Hypothalamus (tissue), 51 donors: Measurements from ENCODE around the gene RASGEF1B.

Experiments
- DNase-seq, 51 donors: peaks; one replicate each; lab custom pipeline; 2025; lab: John Stamatoyannopoulos, UW

The RASGEF1B gene

DNA sequence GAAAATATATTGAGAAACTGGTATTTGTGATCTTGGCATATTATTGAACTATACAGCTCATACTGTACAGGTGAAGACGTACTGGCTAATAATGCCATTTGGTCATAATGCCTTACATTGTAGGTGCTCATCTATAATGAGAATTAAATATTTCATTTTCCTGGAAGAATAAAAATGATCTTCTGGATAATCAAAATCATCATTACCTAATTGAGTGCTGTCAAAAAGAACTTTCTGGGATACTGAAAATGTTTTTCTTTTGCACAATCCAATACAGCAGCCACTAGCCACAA is 4.1 kb downstream of the RASGEF1B start:
- DNase-seq = no peak

DNA sequence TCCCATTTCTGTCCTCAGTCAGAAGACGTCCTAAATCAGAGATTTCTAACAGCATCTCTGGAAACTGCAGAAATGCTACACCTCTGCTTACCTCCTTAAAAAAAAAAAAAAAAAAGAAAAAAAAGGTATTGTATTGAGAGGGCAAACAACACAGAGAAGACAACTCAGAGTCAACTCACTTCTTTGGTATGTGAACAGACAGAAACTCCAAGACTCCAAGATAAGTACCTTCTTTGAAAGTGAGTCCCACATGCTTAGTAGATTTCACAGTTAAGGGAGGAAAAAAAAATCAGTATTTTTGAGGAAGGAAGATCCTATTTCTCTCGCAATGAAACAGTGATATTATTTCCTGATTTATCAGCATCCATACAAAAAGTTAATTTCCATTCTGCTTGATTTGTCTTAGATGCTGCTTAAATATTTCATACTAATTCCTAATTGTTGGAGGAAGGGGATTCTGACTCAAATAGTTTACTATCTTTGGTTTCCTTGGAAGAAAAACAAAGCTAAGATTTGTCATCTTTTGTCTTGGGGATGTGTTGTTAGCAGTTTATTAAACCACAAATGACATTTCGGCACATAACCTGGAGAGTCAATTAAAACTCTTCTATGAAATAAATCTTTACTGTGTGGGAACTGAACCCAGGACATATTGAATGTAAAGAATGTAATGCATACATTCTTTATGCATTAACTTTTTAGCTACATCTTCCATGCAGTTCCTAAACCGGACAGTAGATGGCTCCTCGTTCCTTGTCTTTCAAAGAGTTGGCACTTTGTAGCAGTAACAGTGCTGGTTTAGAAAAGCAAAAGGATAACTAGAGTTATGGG is 4.7 kb downstream of the RASGEF1B start:
- peak in 27 of 51 donors; percentile 3 to 87 (median 44) for DNase-seq

DNA sequence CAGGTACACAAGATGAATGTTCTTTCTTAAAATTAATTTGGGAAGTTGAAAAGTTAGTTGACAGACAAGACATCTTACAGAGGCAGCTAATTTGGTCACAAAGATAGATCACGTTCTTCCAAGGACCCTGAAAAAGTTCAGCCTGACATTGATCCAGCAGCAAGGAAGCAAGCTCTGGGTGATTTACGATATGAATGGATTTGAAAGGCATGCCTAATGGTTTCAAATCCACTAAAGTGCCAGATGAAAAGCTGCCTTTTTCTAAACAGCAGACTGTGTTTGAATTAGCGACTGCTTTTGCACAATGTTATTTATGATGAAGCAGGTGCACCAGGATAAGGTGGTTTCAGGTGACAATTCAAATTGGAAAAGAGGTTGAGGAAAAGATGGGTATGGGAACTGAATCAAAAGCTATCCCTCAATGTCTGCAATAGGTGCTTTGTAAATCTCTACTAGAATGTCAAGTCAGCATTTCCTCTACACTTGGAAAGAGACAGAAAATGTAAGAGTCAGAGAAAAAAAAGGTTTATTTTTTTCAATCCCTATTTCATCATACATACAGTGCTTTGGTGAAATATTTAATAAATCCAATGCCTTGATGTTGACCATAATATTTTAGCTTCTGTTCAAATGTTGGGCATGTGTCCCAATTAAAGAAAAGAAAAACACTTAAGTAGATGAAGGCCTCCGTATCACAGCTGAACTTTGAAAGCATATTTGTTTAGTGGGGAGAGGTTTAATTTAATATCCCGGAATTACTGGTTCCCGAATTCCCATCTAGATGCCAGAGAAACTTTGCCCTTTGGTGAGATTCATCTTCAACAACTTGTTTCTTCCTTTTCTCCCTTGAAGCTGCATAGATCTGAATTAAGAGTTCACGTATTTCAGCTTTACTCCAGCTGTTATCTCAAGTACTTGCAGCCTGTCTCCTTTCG is 6.0 kb downstream of the RASGEF1B start:
- DNase-seq = no peak

DNA sequence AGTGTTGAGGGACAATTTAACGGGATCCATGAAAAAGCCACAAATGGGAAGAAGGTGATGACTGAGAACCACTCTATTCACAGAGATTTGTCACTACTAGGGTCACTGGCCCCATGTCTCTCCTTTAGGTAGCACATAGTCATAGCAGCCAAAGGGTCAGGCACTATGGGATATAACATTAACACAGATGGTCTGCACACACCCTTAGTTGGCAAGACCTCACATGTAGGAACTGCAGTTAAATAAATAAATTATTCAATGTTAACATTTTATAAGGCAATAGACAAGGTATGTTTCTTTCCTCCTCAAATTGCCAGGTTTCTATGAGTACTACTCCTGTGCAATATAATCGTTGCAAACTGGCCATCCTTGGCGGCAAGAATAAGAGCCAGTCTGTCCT is 10.9 kb downstream of the RASGEF1B start:
- DNase-seq = no peak

DNA sequence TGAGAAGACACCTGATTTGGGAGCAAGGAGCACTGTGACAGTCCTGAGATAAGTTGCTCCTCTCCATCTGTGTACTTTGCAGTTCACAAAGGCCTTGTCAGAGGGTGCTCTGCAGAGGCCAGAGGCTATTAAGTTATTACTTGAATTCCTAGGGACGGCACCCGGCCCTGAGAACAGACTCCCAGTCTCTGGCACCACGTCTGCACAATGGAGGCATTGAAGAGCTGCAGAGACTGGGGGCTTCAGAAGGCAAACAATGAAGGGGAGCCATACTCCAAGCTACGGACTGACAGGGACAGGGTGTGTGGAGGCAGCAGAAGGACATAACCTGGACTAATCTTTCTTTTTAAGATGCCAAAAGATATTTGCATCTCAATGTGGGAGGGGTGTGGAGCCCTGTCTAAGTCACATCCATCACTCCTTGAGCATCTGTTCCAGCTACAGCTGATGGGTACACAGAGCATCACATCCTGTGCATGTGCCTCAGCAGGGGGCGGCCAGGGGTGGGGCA is 11.5 kb downstream of the RASGEF1B start:
- DNase-seq = peak in 13 of 51 donors; percentile 5 to 55 (median 18)

DNA sequence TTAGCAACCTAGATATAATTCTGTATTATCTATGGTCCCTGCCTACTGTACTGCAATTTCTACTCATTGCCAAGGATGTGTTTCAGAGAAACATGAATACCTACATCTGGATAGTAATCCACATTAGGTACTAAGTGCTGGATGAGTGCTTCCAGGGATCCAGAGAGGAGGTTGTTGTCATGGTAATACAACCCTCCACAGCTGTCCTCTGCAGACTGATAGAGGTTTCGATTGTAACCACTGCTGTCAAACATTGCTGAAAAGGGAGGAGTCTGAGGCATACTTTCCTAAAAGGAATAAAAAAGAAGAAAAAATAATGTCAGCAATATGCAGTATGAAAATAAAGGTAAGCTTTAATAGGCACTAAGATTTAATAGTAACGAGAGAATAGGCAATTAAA is 12.5 kb downstream of the RASGEF1B start:
- DNase-seq = peak in 1 of 51 donors; percentile 41

DNA sequence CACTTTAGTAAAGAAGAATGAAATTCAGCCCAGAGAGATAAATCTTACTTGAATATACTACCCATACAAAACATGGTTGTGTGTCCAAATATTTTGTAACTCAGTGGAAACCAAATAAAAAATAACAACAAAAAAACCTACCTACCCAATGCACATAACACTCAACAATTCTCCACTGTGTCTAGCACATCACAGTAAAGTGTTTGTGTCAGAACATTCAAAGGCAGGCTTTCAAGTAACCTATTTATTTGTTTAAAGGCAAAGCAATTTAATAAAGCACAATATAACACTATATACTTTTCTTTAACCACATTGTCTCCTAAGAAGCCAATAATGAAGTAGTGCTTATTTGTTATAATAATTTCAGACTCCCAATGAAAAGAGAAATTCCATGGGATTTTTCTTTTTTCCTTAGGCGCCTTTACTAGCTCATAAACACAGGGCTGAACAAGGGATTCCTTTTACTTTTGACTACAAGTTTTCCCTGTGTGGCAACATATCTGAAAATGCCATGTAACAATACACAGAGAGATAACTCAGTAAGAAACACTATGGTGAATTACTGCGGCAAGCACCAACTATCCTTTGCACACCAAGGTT is 13.7 kb downstream of the RASGEF1B start:
- no peak for DNase-seq

DNA sequence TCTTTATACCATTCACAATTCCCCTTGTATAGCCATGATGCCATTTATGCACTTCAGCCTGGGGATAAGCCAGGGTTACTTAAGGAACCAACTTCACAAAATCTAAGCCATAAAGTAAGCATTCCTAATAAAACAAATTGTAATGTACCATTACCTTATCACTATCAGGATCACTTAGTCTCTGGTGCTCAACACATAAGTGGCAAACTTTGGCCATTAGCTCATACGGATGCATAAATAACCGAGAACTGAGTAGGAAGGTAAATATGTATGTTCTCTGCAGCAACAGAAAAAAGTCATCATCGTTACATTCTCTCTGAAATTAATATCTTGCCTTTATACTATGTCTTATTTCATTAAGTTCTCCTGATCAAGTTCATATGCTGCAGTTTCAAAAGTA is 14.4 kb downstream of the RASGEF1B start:
- no peak for DNase-seq

DNA sequence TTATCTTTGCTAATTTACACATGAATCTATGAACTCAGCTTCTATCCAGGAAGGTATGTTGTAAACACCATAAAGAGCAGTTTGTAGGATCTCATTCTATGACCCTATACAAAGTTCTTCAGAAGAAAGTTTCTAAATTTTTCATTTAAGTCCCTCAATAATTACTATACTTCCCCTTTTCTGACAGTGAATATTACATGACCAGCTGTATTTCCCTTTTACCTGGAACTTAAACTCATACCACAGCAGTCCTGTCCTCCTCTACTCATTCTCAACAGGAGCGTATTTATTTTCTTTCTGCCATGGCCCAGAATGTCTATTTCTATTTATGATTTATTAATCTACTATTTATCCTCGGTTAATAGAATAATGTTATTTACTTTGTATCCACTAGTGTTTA is 15.8 kb downstream of the RASGEF1B start:
- DNase-seq = no peak

DNA sequence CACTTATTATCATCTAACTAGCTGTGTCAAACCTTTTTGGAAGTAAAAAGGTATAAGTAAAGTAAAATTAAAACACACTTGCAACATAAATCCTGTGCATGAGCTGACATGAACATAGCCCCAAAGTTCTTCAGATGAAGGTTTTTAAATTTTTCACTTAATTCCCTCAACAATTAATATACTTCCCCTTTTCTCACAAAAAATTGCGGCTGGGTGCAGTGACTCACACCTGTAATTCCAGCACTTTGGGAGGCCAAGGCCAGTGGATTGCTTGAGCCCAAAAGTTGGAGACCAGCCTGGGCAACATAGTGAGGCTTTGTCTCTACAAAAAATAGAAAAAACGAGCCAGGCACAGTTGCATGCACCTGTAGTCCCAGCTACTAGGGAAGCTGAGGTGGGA is 16.8 kb downstream of the RASGEF1B start:
- DNase-seq = no peak

DNA sequence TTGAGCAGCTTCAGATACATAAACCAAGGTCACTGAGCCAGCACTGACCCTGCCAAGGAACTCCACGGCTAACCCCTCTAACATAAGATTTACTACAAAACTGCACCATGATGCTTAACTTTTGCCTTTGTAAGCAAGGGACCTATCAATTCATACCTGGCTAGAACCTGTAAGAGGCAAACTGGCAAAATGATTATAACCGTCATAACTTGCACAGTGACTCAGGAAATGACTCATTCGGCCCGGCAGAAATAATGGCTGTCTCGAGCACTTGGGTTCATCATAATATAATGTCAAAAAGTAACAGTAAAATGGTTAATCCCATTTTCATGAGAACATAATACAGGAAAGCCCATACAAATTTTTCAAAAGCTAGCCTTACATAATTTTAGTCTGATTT is 17.2 kb downstream of the RASGEF1B start:
- no peak for DNase-seq

DNA sequence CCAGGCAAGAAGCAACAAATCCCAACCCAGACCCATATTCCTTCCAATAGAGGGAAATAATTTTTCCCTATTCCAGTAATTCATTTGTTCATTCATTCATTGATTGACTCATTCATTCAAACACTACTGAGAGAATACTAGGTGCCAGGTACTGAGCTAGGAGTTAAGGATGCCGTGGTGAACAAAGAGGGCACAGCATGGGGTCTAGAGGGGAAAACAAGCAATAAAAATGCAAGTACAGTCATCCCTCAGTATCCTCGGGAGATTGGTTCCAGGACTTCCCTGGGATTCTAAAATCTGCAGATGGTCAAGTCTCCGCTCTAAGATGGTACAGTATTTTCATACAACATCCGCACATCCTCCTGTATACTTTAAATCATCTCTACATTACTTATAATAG is 18.7 kb downstream of the RASGEF1B start:
- DNase-seq = no peak

DNA sequence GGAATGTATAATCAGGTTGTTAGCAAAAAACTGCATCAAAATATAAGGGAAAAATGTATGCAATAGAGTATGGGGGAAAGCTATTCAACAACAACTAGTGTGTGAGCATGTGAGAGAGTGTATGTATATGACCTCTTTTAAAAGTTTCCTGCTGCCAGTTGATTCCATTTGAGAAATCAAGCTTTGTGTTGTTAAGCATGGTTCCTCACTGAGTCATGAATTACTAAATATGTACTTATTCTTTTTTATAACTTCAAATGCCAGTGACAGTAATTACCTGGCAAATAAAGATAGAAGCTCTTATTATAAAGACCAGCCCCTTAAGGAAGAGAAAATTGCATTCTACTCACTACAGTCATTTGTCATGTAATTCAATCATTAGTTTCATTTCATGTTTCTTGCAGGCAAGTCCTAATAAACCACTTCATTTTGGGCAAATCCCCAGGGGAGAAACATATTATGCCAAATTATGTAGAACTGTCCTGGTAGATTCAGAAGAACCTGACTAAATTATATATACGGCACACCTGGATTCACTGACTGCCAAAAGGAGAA is 19.2 kb downstream of the RASGEF1B start:
- no peak for DNase-seq

DNA sequence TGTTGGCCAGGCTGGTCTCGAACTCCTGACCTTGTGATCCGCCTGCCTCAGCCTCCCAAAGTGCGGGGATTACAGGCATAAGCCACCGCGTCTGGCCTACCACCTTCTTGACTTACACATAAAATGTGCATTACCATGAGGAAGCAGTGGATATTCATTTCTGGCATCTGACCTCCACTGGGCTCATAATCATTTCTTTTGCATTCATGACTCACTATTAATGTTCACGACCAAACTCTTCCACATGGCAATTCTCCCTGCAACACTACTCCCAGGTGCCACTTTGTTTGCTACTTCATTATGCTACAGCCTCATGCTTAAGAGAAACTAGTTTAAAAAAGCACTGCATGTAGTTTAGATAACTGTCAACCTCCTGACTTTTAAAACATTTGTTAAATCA is 22.7 kb downstream of the RASGEF1B start:
- no peak for DNase-seq

DNA sequence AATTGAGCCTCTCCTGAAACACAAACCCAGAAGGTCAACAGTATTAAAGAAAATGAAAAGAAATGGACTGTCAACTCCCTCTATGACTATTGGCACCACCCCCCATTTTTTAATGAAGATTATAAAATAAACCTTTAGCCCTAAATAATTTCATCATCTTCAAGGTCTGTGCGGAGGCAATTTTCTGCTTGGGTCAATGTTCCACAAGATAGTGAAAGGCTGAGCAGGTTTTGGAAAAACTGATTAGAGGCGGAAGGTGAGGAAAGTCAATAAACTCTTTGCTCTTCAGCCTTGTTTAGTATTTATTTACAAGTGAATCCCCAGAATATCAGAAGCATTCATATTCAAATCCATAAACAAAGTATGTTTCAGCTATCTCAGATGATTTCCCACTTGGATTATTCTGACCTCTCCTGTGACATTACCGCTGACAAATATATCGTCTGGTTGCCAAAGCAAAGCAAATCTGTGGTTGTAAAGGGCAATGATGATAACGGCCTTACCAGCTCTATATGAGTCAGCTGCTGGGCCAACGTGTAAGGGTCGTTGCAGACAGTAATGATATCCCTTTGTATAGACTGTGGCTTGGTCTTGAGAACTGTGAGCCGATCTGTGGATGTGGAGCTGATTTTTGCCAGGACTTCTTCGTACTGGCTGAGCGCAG is 24.0 kb downstream of the RASGEF1B start:
- no peak for DNase-seq

DNA sequence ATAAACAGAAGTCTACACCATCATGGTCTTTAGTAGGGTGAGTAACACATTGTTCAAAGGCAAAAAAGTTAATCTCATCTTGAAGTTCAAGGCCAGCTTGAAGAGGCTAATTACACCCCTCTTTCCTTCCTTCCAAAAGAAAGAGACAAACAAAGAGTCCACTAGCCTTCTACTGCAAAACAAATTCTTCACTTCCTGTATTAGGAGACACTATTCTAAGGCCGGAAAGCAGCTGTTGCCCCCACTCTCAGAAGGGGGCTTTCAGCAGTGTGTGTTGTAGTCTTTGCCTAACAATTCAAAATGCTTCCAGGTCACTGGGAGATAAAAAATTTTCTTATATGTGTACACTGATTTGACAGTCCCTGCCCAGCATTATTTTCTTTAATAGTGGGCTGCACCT is 25.1 kb downstream of the RASGEF1B start:
- no peak for DNase-seq

DNA sequence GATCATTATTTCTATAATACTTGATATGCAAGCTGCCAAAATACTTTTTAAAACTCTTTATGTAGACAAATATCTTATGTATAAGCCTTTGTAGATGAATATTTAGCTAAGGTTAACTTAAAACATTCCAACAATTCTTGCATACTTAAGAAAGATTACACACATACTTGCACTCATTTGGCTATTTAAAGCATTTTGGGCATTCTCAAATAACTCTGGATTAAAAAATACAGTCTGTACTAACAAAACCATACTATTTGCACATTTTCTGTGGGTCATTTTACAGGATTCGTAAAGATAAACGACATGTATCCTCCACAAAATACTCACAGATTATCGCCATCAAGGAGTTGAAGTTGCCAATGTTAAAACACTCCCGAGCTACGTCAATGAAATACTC is 26.5 kb downstream of the RASGEF1B start:
- no peak for DNase-seq

DNA sequence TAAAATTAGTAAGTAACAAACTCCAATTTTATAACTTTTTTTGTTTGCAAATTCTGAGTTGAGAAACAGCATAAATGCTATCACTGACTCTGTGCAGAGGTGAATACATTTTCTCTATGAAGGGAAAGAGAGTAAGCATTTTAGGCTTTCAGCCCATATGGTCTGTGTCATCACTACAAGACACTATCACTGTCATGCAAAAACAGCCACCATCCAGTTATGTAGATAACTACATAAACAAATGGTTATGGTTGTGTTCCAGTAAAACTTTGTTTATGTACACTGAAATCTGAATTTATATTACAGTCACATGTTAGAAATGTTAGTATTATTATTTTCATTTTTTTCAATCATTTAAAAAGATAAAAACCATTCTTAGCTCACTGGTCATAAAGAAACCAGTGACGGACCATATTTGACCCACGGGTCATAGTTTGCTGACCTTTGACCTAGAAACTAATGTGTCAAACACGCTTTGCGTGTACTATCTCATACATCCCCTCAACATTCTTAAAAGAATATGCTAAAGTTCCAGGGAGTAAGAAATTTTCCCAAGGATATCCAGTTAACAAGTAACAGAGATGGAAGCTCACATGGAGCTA is 29.1 kb downstream of the RASGEF1B start:
- no peak for DNase-seq

DNA sequence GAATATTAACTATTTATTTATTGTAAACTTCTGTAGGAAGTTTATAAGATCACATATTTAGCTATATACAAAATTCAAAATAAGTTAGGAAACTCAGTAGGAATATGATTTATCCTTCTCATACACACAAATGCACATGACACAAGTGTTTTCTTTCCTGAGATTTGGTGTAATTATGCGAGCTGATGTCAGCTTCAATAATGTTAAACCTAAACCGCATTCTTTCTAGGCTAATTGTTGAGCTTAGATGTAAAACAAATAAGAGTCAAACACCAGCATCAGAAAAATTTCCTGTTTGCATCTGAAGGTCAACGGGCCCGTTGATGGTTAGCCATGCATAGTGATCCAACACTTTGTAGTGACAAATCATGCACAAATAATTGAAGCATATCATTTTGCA is 30.8 kb downstream of the RASGEF1B start:
- no peak for DNase-seq

DNA sequence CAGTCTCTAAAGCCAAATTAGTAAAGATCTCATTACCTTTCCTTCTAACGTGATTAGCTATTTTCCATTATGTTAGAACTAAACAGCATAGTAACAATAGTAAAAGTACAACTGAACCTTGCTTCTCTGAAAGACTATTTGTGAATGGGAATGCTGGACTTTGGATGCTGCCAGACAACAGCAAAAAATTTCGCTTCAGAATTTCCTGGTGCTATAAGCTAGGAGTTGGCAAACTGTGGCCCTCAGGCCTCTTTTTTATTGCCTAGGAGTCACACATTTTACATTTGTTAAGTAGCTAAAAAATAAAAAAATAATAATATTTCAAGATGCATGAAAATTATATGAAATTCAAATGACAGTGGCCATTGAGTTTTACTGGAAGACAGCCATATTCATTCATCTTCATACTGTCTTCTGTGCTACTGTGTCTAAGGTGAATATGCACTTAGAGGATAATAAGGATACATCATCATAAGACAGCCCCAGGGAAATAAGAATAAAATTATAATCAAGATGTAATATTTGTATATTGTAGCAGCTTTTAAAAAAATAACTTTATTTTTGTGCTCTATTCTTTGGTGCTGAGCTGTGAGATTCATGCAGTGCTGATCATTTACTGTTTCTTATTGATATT is 34.6 kb downstream of the RASGEF1B start:
- no peak for DNase-seq
